SK-N-SH (cell line): Measurements from ENCODE around the gene EIPR1. TPM values are rescaled to one million over a fixed set of nuclear protein-coding genes. Genes with fewer than 3 reads are reported as not detected.
"Not testable (repeated sequence)": the region's sequence is repeated elsewhere in the genome, so short reads cannot be mapped to it uniquely, and the experiment has no call there.

Experiments
- CTCF ChIA-PET: fragments of 300-600, 350-600 bp; formaldehyde crosslinking; extraction: SDS; loops from one replicate; lab custom pipeline; 2021; lab: Yijun Ruan, JAX
- POLR2A ChIA-PET: fragments of 350-600 bp; sonication (Branson Sonifier 250); formaldehyde crosslinking; extraction: SDS; loops from one replicate; lab custom pipeline; 2020; ENCODE audit warnings: antibody characterized with exemption, inconsistent platforms; lab: Yijun Ruan, JAX
- DNase-seq: peaks from one replicate; pipeline ENCODE4 v3.0.0; 2012
- H2AFZ ChIP-seq: fragments of 200-600 bp; sonication (generic); 2 replicates; pipeline ENCODE4 v1.8.1; 2016; ENCODE audit warnings: antibody characterized with exemption, mild to moderate bottlenecking, low read depth
- H3F3A ChIP-seq: fragments of 200-600 bp; sonication (generic); replicated peaks from 2 replicates; pipeline ENCODE3; 2016; ENCODE audit warnings: antibody characterized with exemption, mild to moderate bottlenecking; ENCODE audit not compliant: insufficient read depth
- H3K27ac ChIP-seq, 2 experiments: fragments of 200-500 bp in 1 of 2; fragments of 200-600 bp in 1 of 2; sonication (Bioruptor generic) in 1 of 2; sonication (generic), shearing (Covaris generic) in 1 of 2; 2 replicates each; pipeline versions ENCODE4 v1.5.1 to v1.6.1; 2014 to 2016; ENCODE audit warnings: low read depth in 2 of 2, inconsistent platforms in 1 of 2, low read length in 1 of 2, mild to moderate bottlenecking in 1 of 2, mixed read lengths in 1 of 2
- H3K27me3 ChIP-seq: fragments of 200-600 bp; sonication (generic), shearing (Covaris generic); 2 replicates; pipeline ENCODE4 v1.6.1; 2016; ENCODE audit warnings: mixed run types; ENCODE audit not compliant: insufficient read depth
- H3K36me3 ChIP-seq, 2 experiments: fragments of 200-500 bp in 1 of 2; fragments of 200-600 bp in 1 of 2; sonication (Bioruptor generic) in 1 of 2; sonication (generic) in 1 of 2; replicated peaks in 1 of 2; 2 replicates each; pipeline versions ENCODE3 to v1.5.1; 2014 to 2016; ENCODE audit warnings: low read length in 1 of 2, mild to moderate bottlenecking in 1 of 2; ENCODE audit not compliant: insufficient read depth in 2 of 2, control insufficient read depth in 1 of 2
- H3K4me1 ChIP-seq, 2 experiments: fragments of 200-500 bp in 1 of 2; fragments of 200-600 bp in 1 of 2; sonication (Bioruptor generic) in 1 of 2; sonication (generic), shearing (Covaris generic) in 1 of 2; 2 replicates each; pipeline versions ENCODE4 v1.5.1 to v1.6.1; 2014 to 2016; ENCODE audit warnings: low read depth in 1 of 2, low read length in 1 of 2, mixed run types in 1 of 2; ENCODE audit not compliant: insufficient read depth in 2 of 2, control insufficient read depth in 1 of 2
- H3K4me2 ChIP-seq: fragments of 200-600 bp; sonication (generic), shearing (Covaris generic); 2 replicates; pipeline ENCODE4 v1.6.1; 2017; ENCODE audit warnings: mixed run types
- H3K4me3 ChIP-seq, 2 experiments: fragments of 200-500 bp in 1 of 2; fragments of 200-600 bp in 1 of 2; sonication (Bioruptor generic) in 1 of 2; sonication (generic), shearing (Covaris generic) in 1 of 2; 2 replicates each; pipeline versions ENCODE4 v1.5.1 to v1.8.1; 2014 to 2016; ENCODE audit warnings: low read depth in 2 of 2, inconsistent platforms in 1 of 2, low read length in 1 of 2, mild to moderate bottlenecking in 1 of 2, mixed read lengths in 1 of 2, moderate library complexity in 1 of 2
- H3K79me2 ChIP-seq: fragments of 200-600 bp; sonication (generic); 2 replicates; pipeline ENCODE4 v1.8.1; 2017; ENCODE audit warnings: mild to moderate bottlenecking; ENCODE audit not compliant: insufficient read depth
- H3K9ac ChIP-seq: fragments of 200-600 bp; sonication (generic); 2 replicates; pipeline ENCODE4 v1.6.1; 2017; ENCODE audit warnings: mixed run types
- H3K9me2 ChIP-seq: fragments of 200-600 bp; sonication (generic); 2 replicates; pipeline ENCODE4 v1.6.1; 2017; ENCODE audit warnings: mixed run types
- H3K9me3 ChIP-seq: fragments of 200-600 bp; sonication (generic); 2 replicates; pipeline ENCODE4 v1.6.1; 2017; ENCODE audit warnings: mixed run types, mild to moderate bottlenecking, moderate library complexity
- H4K20me1 ChIP-seq: fragments of 200-600 bp; sonication (generic); 2 replicates; pipeline ENCODE4 v1.6.1; 2017; ENCODE audit warnings: mild to moderate bottlenecking, mixed run types; ENCODE audit not compliant: insufficient read depth
- EZH2phosphoT487 ChIP-seq: fragments of 200-600 bp; sonication (generic); IDR thresholded peaks from 2 replicates; pipeline ENCODE4 v1.6.1; 2017; ENCODE audit warnings: low read depth, mixed run types, mild to moderate bottlenecking, antibody characterized with exemption, moderate library complexity, borderline replicate concordance
- FOSL2 ChIP-seq: IDR thresholded peaks from 2 replicates; pipeline ENCODE4 v1.4.0; 2012; ENCODE audit warnings: low read depth, mild to moderate bottlenecking, moderate library complexity, borderline replicate concordance
- GATA2 ChIP-seq: sonication (generic); formaldehyde crosslinking; IDR thresholded peaks from 2 replicates; pipeline ENCODE4 v1.5.0; 2020; ENCODE audit warnings: mild to moderate bottlenecking, missing genetic modification reagents
- JUND ChIP-seq: IDR thresholded peaks from 2 replicates; pipeline ENCODE4 v1.4.0; 2012
- NRF1 ChIP-seq: IDR thresholded peaks from 2 replicates; pipeline ENCODE4 v1.6.1; 2012; ENCODE audit warnings: low read depth, mild to moderate bottlenecking, low read length
- RAD21 ChIP-seq: IDR thresholded peaks from 2 replicates; pipeline ENCODE4 v1.6.1; 2012; ENCODE audit warnings: mild to moderate bottlenecking, low read length
- RXRA ChIP-seq: IDR thresholded peaks from 2 replicates; pipeline ENCODE4 v1.4.0; 2012; ENCODE audit warnings: low read depth, mild to moderate bottlenecking, borderline replicate concordance
- TCF12 ChIP-seq: IDR thresholded peaks from 2 replicates; pipeline ENCODE4 v1.4.0; 2012
- TEAD4 ChIP-seq: IDR thresholded peaks from 2 replicates; pipeline ENCODE4 v1.4.0; 2012; ENCODE audit warnings: mild to moderate bottlenecking, borderline replicate concordance; ENCODE audit not compliant: insufficient read depth
- ZBTB33 ChIP-seq: IDR thresholded peaks from 2 replicates; pipeline ENCODE4 v1.4.0; 2012; ENCODE audit warnings: low read depth, borderline replicate concordance
- WGBS: methylation state at CpG from one replicate; pipeline ENCODE4 v1.1.6; 2017; ENCODE audit warnings: low lambda C conversion rate; 5-methylcytosine and 5-hydroxymethylcytosine counted together
- polyA plus RNA-seq, 3 experiments: library from polyadenylated mRNA; depleted of rRNA; stranded (reverse); fragments of >200 nt; gene quantifications; 2 replicates each; pipeline ENCODE4 v1.2.3, GENCODE V29; 2012
- TF ChIP-seq, protein P1 (sequence below): IDR thresholded peaks from 2 replicates; pipeline ENCODE4 v1.4.0; 2012; ENCODE audit warnings: low read depth
- TF ChIP-seq, protein P2 (sequence below): IDR thresholded peaks from 2 replicates; pipeline ENCODE4 v1.4.0; 2012; ENCODE audit warnings: low read depth, borderline replicate concordance

Gene EIPR1
- polyA plus RNA-seq, 1 of the 3 experiments (the other 2 are of a cell fraction), result 85.9 TPM

GRCh38 chr2:3287896-3288295, 89.7 kb downstream of the EIPR1 start:
- TF ChIP-seq ZBTB33 (no peak), RAD21 (no peak), EZH2phosphoT487 (no peak), JUND (no peak), TCF12 (no peak), NRF1 (no peak), GATA2 (no peak), RXRA (no peak), TEAD4 (no peak), FOSL2 (no peak)
- TF ChIP-seq, protein P1, sequence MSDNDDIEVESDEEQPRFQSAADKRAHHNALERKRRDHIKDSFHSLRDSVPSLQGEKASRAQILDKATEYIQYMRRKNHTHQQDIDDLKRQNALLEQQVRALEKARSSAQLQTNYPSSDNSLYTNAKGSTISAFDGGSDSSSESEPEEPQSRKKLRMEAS, result no peak
- TF ChIP-seq, protein P2, sequence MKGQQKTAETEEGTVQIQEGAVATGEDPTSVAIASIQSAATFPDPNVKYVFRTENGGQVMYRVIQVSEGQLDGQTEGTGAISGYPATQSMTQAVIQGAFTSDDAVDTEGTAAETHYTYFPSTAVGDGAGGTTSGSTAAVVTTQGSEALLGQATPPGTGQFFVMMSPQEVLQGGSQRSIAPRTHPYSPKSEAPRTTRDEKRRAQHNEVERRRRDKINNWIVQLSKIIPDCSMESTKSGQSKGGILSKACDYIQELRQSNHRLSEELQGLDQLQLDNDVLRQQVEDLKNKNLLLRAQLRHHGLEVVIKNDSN, result no peak
- POLR2A ChIA-PET, result interaction anchor here (1.0 to 2.5 kb wide), 3 partner anchors 15 to 161 kb away, joined by 3 to 7 read pairs (median 4); no protein-coding TSS in a partner anchor
- WGBS, result 88% methylated on average over 12 of the region's 13 CpGs
- peak overlapping the region in 1 of 2 experiments; percentile 69; a peak in 2 of 4 replicates for H3K27ac ChIP-seq
- H3K4me2 ChIP-seq, result no peak overlapping the region
- peaks cover 30% of the 10 kb centered on the region; the same call in 1 of the 2 replicates for H3K79me2 ChIP-seq
- H4K20me1 ChIP-seq, result peaks cover 11% of the 10 kb centered on the region; the same call in 1 of the 2 replicates
- CTCF ChIA-PET, result interaction anchor here (0.9 to 3.9 kb wide), 2 partner anchors 14 to 1433 kb away, joined by 3 to 24 read pairs; no protein-coding TSS in a partner anchor
- H3K9ac ChIP-seq, result no peak overlapping the region
- no peaks in the 10 kb centered on the region for H3K9me3 ChIP-seq
- no peak overlapping the region for H2AFZ ChIP-seq
- H3K4me3 ChIP-seq, result no peak overlapping the region
- H3F3A ChIP-seq, result peaks cover 6% of the 10 kb centered on the region
- H3K9me2 ChIP-seq, result no peaks in the 10 kb centered on the region
- H3K36me3 ChIP-seq, result no peaks in the 10 kb centered on the region
- no peak for DNase-seq
- no peaks in the 10 kb centered on the region for H3K27me3 ChIP-seq
- peaks cover 6 to 86% of the 10 kb centered on the region in 2 experiments; a peak in 3 of 4 replicates for H3K4me1 ChIP-seq

DNA sequence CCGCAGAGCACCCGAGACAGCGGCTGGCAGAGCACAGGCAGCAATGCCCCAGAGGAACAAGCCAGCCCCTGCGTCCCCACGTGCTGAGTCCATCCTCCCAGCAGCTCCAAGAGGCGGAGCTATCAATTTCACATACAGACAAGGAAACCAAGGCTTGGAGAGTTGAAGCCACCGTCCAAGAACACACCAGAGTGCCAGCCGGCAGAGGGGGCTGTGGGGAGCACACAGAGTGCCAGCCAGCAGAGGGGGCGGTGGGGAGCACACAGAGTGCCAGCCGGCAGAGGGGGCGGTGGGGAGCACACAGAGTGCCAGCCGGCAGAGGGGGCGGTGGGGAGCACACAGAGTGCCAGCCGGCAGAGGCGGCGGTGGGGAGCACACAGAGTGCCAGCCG, 91.0 kb downstream of the EIPR1 start:
- not testable (repeated sequence) for H3K4me2 ChIP-seq, H3F3A ChIP-seq, H3K9me3 ChIP-seq, H3K4me3 ChIP-seq, H3K9me2 ChIP-seq, H3K36me3 ChIP-seq, H3K27me3 ChIP-seq, H2AFZ ChIP-seq, H3K9ac ChIP-seq
- 91% methylated on average over 13 of the region's 17 CpGs for WGBS
- H4K20me1 ChIP-seq, result peaks cover 21% of the 10 kb centered on the region; the same call in 1 of the 2 replicates
- peak; percentile 60 for DNase-seq
- ChIA-PET CTCF (interaction anchor here (0.6 to 3.9 kb wide), 5 partner anchors 12 to 162 kb away, joined by 3 to 24 read pairs (median 3); no protein-coding TSS in a partner anchor), POLR2A (interaction anchor here (1.0 to 1.1 kb wide), 2 partner anchors 16 to 159 kb away, joined by 3 to 4 read pairs; no protein-coding TSS in a partner anchor)
- H3K27ac ChIP-seq, result peak overlapping the region in 1 of 2 experiments; percentile 92; a peak in 2 of 4 replicates
- peaks cover 25% of the 10 kb centered on the region; the same call in 1 of the 2 replicates for H3K79me2 ChIP-seq
- H3K4me1 ChIP-seq, result peaks cover 12 to 87% of the 10 kb centered on the region in 2 experiments; a peak in 3 of 4 replicates
